DMS153 treated with DMSO at 0.1 percent for 48 hours (cell line): ENCODE measurements around the gene GALM.
"Not testable (repeated sequence)": the region's sequence is repeated elsewhere in the genome, so short reads cannot be mapped to it uniquely, and the experiment has no call there.

Source experiments
- DNase-seq: peaks from one replicate; lab custom pipeline; 2025; ENCODE audit not compliant: unreplicated experiment; lab: John Stamatoyannopoulos, UW

The GALM gene

GRCh38 chr2:38755891-38756290, 90.0 kb downstream of the GALM start:
- DNase-seq, result not testable (repeated sequence)

GRCh38 chr2:38763228-38763627, 97.3 kb downstream of the GALM start:
- DNase-seq, result no peak

- DNase-seq, result no peak
These were observed 97.8 kb downstream of the GALM start for GRCh38 chr2:38763728-38764127.

GRCh38 chr2:38765149-38765548, 99.2 kb downstream of the GALM start:
- DNase-seq, result no peak

GRCh38 chr2:38765551-38765950, 99.6 kb downstream of the GALM start:
- no peak for DNase-seq

GRCh38 chr2:38771632-38772031, 105.7 kb downstream of the GALM start:
- DNase-seq, result no peak

- no peak for DNase-seq
These were observed 109.4 kb downstream of the GALM start for GRCh38 chr2:38775097-38775920.

GRCh38 chr2:38775921-38776225, 110.0 kb downstream of the GALM start:
- DNase-seq, result no peak

- no peak for DNase-seq
These were observed 110.6 kb downstream of the GALM start for GRCh38 chr2:38776531-38776930.

- no peak for DNase-seq
These were observed 112.8 kb downstream of the GALM start for GRCh38 chr2:38778687-38779082.

GRCh38 chr2:38783586-38783985, 117.7 kb downstream of the GALM start:
- DNase-seq, result no peak
